HepG2 (cell line): ENCODE results near the gene LOC128125822.

ENCODE experiments used
- BORCS8-MEF2B ChIP-seq: sonication (generic); formaldehyde crosslinking; IDR thresholded peaks from 2 replicates; pipeline ENCODE4 v1.8.0; 2022; ENCODE audit warnings: mild to moderate bottlenecking, missing genetic modification reagents
- FOXC1 ChIP-seq: sonication (generic); formaldehyde crosslinking; IDR thresholded peaks from 2 replicates; pipeline ENCODE4 v1.8.0; 2022; ENCODE audit warnings: mild to moderate bottlenecking, missing genetic modification reagents, borderline replicate concordance
- KAT2B ChIP-seq: fragments of 150-350 bp; IDR thresholded peaks from 2 replicates; pipeline ENCODE4 v1.6.1; 2014; ENCODE audit warnings: low read depth, low read length, borderline replicate concordance
- MAFF ChIP-seq: IDR thresholded peaks from 2 replicates; pipeline ENCODE4 v1.6.1; 2011; ENCODE audit warnings: low read depth, low read length, improper control_type of control experiment
- MAFK ChIP-seq, 2 experiments: IDR thresholded peaks in 1 of 2; conservative IDR thresholded peaks in 1 of 2; 2 replicates each; pipeline ENCODE4 v1.6.1; 2011; ENCODE audit warnings: improper control_type of control experiment in 2 of 2, low read length in 2 of 2
- PHF20 ChIP-seq: sonication (generic); formaldehyde crosslinking; IDR thresholded peaks from 2 replicates; pipeline ENCODE4 v1.5.0; 2020; ENCODE audit warnings: mild to moderate bottlenecking, missing genetic modification reagents
- RBFOX2 ChIP-seq: fragments of 200-400 bp; formaldehyde crosslinking; IDR thresholded peaks from 2 replicates; pipeline ENCODE4 v1.6.1; 2017; ENCODE audit warnings: low read depth, mild to moderate bottlenecking, low read length
- ZEB1 ChIP-seq: IDR thresholded peaks from 2 replicates; pipeline ENCODE4 v1.6.1; 2012; ENCODE audit warnings: mild to moderate bottlenecking, low read depth, inconsistent platforms; ENCODE audit not compliant: insufficient replicate concordance
- ZFP36L1 ChIP-seq: sonication (generic); formaldehyde crosslinking; IDR thresholded peaks from 2 replicates; pipeline ENCODE4 v1.8.0; 2022; ENCODE audit warnings: mild to moderate bottlenecking, missing genetic modification reagents, moderate library complexity
- ZNF274 ChIP-seq: sonication (generic); formaldehyde crosslinking; IDR thresholded peaks from 2 replicates; pipeline ENCODE4 v1.5.1; 2020; ENCODE audit warnings: mild to moderate bottlenecking, missing genetic modification reagents
- ZNF552 ChIP-seq: sonication (generic); formaldehyde crosslinking; IDR thresholded peaks from 2 replicates; pipeline ENCODE4 v1.9.0; 2022; ENCODE audit warnings: missing genetic modification reagents, mild to moderate bottlenecking, borderline replicate concordance
- ZNF563 ChIP-seq: sonication (generic); formaldehyde crosslinking; IDR thresholded peaks from 2 replicates; pipeline ENCODE4 v1.8.0; 2022; ENCODE audit warnings: mild to moderate bottlenecking, moderate library complexity, missing genetic modification reagents
- TF ChIP-seq, protein P1 (sequence below): sonication (generic); formaldehyde crosslinking; IDR thresholded peaks from one replicate; pipeline ENCODE4 v1.5.1; 2020; ENCODE audit warnings: mild to moderate bottlenecking, missing genetic modification reagents; ENCODE audit errors: not compliant biosample characterization
- TF ChIP-seq, protein P2 (sequence below): sonication (generic); formaldehyde crosslinking; IDR thresholded peaks from 2 replicates; pipeline ENCODE4 v1.4.0; 2020; ENCODE audit warnings: missing genetic modification reagents
- TF ChIP-seq, protein P3 (sequence below): IDR thresholded peaks from 2 replicates; pipeline ENCODE4 v1.6.1; 2016; ENCODE audit warnings: missing compliant biosample characterization, missing genetic modification reagents, borderline replicate concordance
- TF ChIP-seq, protein P4 (sequence below): sonication (generic); formaldehyde crosslinking; IDR thresholded peaks from 2 replicates; pipeline ENCODE4 v1.5.0; 2020; ENCODE audit warnings: missing genetic modification reagents, mild to moderate bottlenecking, borderline replicate concordance

LOC128125822 gene

DNA sequence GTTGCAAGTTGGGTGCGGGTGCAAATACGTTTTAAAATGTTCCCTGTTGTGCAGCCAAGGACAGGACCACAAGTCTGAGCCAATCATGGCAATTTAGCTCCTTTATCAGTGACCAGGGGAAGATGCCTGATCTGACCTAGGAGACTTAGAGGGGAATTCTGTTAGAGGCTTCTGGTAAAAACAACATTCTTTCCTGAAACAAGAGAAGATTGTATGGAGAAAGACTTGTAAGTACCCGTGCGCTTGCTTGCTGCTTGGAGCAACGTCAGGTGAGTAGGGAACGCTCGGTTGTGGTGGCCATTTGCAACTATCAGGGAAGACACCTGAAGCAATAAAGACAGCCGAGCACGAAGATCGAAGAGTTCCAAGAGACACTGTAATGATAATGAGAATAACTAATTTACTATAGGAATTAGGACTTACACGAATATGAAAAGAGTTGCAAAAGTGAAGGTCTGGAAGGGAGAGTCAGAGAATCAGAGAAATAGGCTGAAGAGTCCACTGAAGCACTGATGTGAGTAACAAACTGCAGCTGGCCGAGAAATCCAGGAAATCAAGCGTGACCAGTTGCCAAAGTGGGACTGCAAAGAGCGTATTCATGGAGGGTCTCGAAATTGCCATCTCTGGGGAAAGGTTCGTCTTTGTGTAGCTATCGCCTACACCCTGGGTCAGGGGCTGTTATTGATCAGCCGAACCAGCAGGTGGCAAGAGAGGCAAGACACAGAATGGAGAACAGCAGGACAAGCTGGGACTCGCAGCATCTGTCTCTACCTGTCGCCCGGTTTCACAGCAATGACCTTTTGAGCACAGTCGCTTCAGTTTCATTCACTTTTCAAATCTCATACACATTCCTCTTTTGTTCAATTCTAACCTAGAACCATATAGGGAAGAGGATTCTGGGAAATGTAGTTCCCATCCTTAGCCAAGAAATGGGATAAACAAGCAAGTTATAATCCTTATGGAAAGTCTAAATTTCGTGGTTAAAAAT, 26.1 kb downstream of the LOC128125822 start (continued):
- TF ChIP-seq, protein P1, sequence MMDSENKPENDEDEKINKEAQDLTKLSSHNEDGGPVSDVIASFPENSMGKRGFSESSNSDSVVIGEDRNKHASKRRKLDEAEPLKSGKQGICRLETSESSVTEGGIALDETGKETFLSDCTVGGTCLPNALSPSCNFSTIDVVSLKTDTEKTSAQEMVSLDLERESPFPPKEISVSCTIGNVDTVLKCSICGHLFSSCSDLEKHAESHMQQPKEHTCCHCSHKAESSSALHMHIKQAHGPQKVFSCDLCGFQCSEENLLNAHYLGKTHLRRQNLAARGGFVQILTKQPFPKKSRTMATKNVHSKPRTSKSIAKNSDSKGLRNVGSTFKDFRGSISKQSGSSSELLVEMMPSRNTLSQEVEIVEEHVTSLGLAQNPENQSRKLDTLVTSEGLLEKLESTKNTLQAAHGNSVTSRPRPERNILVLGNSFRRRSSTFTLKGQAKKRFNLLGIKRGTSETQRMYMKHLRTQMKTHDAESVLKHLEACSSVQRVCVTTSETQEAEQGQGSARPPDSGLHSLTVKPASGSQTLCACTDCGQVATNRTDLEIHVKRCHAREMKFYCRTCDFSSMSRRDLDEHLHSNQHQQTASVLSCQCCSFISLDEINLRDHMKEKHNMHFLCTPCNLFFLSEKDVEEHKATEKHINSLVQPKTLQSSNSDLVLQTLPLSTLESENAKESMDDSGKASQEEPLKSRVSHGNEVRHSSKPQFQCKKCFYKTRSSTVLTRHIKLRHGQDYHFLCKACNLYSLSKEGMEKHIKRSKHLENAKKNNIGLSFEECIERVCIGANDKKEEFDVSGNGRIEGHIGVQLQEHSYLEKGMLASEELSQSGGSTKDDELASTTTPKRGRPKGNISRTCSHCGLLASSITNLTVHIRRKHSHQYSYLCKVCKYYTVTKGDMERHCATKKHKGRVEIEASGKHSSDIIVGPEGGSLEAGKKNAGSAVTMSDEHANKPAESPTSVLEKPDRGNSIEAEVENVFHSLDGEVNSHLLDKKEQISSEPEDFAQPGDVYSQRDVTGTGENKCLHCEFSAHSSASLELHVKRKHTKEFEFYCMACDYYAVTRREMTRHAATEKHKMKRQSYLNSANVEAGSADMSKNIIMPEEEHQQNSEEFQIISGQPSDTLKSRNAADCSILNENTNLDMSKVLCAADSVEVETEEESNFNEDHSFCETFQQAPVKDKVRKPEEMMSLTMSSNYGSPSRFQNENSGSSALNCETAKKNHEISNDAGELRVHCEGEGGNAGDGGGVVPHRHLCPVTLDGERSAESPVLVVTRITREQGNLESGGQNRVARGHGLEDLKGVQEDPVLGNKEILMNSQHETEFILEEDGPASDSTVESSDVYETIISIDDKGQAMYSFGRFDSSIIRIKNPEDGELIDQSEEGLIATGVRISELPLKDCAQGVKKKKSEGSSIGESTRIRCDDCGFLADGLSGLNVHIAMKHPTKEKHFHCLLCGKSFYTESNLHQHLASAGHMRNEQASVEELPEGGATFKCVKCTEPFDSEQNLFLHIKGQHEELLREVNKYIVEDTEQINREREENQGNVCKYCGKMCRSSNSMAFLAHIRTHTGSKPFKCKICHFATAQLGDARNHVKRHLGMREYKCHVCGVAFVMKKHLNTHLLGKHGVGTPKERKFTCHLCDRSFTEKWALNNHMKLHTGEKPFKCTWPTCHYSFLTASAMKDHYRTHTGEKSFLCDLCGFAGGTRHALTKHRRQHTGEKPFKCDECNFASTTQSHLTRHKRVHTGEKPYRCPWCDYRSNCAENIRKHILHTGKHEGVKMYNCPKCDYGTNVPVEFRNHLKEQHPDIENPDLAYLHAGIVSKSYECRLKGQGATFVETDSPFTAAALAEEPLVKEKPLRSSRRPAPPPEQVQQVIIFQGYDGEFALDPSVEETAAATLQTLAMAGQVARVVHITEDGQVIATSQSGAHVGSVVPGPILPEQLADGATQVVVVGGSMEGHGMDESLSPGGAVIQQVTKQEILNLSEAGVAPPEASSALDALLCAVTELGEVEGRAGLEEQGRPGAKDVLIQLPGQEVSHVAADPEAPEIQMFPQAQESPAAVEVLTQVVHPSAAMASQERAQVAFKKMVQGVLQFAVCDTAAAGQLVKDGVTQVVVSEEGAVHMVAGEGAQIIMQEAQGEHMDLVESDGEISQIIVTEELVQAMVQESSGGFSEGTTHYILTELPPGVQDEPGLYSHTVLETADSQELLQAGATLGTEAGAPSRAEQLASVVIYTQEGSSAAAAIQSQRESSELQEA (CRISPR knock-in tag) = no peak
- TF ChIP-seq KAT2B (no peak), ZNF552 (CRISPR knock-in tag) (no peak), BORCS8-MEF2B (CRISPR knock-in tag) (peak; percentile 81; the same call in 1 of the 2 replicates), MAFK (conservative IDR thresholded peaks at IDR 0.05 in 1 of 2, IDR thresholded peaks at IDR 0.05 in 1 of 2; ENCODE audit: low read length in 2 of 2) (no peak), ZEB1 (peak; percentile 82), ZNF274 (CRISPR knock-in tag) (0 out of 2 replicates have a peak, but pooled peaks have one; percentile 59), FOXC1 (CRISPR knock-in tag) (no peak), ZFP36L1 (no peak), PHF20 (CRISPR knock-in tag) (no peak), ZNF563 (CRISPR knock-in tag) (0 out of 2 replicates have a peak, but pooled peaks have one; percentile 37), MAFF (no peak), RBFOX2 (no peak)
- TF ChIP-seq, protein P2, sequence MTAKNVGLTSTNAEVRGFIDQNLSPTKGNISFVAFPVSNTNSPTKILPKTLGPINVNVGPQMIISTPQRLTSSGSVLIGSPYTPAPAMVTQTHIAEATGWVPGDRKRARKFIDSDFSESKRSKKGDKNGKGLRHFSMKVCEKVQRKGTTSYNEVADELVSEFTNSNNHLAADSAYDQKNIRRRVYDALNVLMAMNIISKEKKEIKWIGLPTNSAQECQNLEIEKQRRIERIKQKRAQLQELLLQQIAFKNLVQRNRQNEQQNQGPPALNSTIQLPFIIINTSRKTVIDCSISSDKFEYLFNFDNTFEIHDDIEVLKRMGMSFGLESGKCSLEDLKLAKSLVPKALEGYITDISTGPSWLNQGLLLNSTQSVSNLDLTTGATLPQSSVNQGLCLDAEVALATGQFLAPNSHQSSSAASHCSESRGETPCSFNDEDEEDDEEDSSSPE (CRISPR knock-in tag) = no peak
- TF ChIP-seq, protein P3, sequence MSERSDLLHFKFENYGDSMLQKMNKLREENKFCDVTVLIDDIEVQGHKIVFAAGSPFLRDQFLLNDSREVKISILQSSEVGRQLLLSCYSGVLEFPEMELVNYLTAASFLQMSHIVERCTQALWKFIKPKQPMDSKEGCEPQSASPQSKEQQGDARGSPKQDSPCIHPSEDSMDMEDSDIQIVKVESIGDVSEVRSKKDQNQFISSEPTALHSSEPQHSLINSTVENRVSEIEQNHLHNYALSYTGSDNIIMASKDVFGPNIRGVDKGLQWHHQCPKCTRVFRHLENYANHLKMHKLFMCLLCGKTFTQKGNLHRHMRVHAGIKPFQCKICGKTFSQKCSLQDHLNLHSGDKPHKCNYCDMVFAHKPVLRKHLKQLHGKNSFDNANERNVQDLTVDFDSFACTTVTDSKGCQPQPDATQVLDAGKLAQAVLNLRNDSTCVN (CRISPR knock-in tag) = 0 out of 2 replicates have a peak, but pooled peaks have one; percentile 71
- TF ChIP-seq, protein P4, sequence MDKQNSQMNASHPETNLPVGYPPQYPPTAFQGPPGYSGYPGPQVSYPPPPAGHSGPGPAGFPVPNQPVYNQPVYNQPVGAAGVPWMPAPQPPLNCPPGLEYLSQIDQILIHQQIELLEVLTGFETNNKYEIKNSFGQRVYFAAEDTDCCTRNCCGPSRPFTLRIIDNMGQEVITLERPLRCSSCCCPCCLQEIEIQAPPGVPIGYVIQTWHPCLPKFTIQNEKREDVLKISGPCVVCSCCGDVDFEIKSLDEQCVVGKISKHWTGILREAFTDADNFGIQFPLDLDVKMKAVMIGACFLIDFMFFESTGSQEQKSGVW = no peak
